DMS53 treated with DMSO at 0.1 percent for 48 hours (cell line): ENCODE data around the gene EPHA10.
"Not testable (repeated sequence)": the region's sequence is repeated elsewhere in the genome, so short reads cannot be mapped to it uniquely, and the experiment has no call there.

Experiments used
- DNase-seq: peaks from one replicate; lab custom pipeline; 2025; ENCODE audit not compliant: unreplicated experiment; lab: John Stamatoyannopoulos, UW

Gene EPHA10

DNA sequence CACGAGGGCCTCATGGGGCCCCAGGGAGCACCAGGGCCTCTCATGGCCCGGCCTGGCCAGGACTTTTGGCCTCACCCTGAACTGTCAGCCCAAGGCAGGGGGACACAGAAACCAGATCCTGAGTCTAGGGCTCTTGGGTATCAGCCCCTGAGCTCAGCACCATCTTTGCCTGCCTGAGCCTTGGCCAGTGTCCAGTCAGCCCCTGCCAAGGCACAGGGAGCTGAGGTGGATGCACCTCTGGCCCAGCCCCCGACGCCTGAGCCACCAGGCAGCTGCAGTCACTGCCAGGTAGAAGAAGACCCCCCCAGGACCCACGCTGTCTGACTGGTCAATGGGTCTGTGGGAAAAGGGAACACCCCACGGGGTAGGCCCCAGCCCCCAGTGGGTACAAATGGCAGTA, 47.3 kb downstream of the EPHA10 start:
- no peak for DNase-seq

DNA sequence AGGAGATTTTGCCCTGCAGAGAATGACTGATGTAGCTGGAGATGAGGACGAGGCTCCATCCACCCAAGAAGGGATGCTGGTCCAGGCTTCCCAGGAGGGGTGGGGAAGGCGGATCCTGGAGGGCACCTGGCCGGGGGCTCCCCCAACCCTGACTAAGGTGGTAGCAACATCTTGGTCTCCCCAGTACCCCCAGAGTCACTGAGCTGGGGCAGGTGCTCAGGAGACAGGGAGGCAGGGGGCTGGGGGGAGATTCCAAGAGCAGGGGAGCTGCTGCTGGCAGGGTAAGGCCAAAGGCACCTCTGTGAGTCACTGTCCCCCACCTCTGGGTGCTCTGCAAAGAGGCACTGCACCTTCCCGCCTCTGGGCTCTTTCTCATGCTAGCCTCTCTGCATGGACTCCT, 48.6 kb downstream of the EPHA10 start:
- DNase-seq: no peak

DNA sequence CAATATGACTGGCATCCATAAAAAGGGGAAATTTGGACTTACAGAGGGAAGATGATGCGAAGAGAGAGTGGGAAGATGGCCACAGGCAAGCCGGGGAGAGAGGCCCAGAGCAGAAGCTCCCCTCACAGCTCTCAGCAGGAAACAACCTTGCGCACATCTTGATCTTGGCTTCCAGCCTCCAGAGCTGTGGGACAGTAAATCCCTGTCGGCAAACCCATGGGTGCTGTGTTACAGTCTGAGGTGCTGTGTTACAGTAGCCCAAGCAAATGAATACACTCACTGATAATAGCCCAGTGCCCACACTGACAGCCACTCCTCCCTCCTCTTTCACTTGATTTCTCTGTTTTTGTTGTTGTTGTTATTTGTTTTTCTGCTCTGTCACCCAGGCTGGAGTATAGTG, 50.2 kb downstream of the EPHA10 start:
- DNase-seq: no peak

DNA sequence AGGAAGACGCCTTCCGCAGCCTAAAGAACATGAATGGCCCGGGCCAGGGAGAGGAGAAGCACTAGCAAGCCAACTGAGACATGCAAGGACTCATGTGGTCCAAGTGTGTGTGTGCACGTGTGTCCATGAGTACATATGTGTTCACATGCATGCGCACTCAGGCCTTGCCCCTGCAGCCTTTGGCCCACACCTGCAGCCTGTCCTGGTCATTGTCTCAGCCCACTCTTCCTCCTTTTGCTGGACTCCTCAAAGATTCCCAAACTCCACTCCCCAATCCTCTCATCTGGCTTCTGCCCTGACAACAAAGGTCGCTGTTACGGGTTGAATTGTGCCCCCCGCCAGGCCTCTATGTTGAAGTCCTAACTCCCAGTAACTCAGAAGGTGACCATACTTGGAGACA, 50.7 kb downstream of the EPHA10 start:
- DNase-seq: no peak

DNA sequence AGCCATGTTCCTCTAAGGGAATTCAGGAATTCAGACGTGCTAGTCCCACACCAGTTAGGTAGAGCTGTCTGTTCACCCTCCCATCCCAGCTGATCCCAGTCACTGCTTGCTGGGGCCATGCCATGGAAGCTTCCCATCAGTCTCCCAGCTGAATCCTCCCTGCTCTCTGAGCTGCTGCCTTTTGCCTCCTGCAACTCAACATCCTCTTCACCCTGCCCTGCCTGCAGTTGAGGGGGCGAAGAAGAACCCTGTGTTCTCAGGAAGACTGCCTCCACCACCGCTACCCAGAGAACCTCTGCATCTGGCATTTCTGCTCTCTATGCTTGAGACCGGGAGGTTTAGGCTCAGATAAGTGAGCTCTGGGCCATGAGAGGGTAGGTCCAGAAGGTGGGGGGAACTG, 56.4 kb downstream of the EPHA10 start:
- no peak for DNase-seq

DNA sequence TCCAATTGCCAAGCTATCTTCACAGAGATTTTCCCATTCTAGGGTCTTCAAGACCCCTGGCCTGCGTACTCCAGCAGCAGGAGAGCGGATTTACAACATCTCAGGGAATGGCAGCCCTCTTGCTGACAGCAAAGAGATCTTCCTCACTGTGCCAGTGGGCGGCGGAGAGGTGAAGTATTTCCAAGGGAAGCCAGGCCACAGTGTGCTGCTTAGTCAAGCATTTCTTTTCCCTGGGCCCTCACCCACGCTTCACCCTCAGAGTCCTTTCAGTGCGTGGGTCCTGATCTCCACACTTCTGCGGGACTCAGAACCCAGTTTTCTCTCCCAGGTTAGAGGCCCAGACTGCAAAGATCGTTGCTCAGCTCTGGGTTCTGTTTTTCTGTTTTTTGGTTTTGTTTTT, 59.5 kb downstream of the EPHA10 start:
- no peak for DNase-seq

DNA sequence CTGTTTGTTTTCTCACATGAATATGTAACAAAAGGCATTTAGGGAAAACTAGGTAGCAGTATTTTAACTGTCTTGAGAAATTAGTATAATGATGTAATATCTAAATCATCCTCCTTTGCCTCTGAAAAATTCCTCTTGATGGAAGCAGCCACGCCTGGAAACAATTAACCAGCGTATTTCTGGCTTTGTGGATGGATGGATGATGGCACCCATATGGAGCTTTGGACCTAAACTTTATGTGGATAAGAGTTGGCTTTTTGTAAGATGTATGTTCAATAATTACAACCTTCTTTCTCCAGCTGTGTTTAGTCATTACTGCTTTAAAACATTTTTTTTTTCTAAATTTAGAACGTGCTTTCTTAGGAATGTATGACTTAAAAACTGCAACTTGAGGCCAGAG, 60.0 kb downstream of the EPHA10 start:
- no peak for DNase-seq

DNA sequence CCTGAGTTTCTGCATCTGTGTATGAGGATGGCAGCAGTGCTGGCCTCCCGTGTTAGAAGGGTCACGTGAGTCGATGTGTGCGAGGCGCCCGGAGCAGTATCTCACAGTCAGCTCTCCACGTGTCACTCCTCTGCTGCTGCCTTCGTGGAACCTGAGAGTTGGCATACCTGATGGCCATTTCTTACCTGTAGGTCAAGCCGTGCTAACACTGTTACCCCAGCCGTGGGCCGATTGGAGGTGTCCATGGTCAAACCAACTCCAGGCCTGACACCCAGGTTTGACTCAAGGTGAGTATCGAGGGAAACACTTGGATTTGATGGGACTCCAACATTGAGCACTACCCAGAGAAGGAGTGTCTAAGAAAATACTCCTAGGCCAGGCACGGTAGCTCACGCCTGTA, 61.9 kb downstream of the EPHA10 start:
- no peak for DNase-seq

DNA sequence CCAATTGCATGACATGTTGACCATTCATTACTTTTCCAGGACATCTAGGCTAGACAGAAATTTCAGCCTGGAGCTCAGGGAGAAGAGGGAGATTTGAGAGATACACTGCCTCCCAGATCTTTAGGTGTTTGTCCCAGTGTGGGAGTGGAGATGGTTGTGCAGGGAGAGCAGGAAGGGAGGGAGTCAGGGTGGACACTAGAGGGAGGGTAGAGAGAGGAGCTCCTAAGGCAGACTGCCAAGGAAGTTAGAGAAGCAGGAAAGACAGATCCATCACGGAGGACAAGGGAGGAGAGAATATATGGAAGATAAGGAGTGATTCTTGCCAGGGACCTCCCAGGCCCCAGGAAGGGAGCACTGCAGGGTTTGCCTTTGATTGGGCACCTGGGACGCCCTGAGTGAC, 63.9 kb downstream of the EPHA10 start:
- no peak for DNase-seq

DNA sequence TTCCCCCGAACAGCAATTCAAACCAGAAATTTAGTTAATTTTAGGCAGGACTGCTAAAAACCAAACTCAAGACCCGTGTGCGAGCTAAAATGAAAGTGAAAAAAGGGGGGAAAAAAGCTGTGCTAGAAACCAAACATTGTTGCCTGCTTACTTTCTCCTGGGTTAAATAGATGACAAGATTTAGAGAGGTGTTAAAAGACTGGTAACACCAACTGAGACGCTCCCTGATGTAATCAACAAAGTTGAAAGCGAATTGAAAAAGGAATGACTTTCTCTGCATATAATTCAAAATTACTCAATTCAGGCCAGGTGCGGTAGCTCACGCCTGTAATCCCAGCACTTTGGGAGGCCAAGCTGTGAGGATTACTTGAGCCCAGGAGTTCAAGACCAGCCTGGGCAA, 65.8 kb downstream of the EPHA10 start:
- no peak for DNase-seq

DNA sequence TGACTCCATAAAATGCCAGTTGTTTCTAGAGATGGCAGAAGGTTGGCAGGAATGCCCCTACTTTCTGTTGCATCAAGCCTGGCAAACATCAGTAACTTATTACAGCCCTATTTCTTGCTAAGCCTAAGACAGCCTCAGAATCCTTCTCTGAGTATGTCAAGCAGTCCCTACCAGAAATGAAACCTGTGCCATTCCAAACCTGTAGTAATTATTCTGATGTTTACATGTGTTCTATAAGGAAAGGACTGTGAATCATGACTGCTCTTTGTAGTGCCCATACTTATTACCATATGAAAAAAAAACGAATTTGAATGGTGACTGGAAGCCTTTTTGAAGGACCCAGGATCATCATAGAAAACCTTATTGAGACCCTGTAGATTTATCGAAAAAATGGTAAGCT, 67.2 kb downstream of the EPHA10 start:
- DNase-seq: no peak

DNA sequence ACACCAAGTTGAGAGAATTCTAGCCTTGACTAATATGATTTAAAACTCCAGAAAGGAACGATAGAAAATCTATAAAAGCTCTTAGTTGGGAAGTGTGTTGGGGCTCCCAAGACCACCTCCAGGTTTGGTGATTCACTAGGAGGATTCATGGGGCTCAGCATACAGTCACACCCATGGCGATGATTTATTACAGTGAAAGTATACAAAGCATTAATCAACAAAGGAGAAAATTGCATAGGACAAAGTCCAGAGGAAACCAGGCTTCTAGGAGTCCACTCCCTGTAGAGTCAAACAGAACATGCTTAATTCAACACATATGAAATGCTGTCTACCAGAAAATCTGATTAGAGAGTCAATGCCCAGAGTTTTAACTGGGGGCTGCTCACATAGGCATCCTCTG, 67.8 kb downstream of the EPHA10 start:
- DNase-seq: no peak

DNA sequence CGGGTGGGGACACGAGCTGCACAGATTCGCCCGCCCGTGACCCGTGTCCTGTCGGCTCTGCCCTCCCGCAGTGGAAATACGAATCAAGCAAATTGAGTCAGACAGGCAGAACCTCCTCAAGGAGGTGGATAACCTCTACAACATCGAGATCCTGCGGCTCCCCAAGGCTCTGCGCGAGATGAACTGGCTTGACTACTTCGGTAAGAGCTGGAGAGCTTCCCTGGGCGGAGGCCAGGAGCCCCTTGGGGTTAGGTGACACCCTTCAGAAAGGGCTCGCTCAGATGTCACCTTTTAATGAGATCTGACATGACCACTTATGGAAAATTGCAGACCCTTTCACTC, 72.1 kb downstream of the EPHA10 start:
- DNase-seq: no peak

DNA sequence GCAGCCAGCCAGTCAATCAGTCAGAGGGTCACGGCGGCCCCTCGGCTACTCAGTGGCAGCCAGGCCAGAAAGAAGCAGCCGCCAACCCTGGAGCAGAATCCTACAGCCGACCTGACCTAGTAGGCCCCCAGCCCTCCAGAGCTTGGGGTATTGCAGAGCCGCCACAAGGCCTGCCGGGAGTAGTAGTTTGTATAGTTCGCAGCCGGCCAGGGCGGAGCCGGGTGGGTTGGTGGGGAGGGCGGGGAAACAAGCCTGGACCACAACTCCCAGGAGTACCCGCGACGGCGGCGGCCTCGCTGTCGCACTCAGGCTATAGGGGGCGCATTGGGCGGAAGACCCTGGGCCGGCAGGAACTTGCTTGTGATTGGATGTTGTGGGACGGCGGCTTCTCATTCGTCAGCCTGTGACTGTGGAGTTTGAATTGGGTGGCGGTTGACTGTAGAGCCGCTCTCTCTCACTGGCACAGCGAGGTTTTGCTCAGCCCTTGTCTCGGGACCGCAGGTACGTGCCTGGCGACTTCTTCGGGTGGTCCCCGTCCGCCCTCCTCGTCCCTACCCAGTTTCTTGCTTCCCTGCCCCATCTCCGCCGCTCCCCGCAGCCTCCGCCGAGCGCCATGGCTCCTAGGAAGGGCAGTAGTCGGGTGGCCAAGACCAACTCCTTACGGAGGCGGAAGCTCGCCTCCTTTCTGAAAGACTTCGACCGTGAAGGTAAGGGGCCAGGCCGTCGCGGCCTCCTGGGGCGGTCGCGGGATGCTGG, 72.7 kb downstream of the EPHA10 start, which contains the start of gene CDCA8:
Gene CDCA8 (plus strand): TSS at position 439 of the 756 bp plus-strand sequence. CDS start 175 bp downstream, at position 614.
- peak; percentile 94 for DNase-seq

DNA sequence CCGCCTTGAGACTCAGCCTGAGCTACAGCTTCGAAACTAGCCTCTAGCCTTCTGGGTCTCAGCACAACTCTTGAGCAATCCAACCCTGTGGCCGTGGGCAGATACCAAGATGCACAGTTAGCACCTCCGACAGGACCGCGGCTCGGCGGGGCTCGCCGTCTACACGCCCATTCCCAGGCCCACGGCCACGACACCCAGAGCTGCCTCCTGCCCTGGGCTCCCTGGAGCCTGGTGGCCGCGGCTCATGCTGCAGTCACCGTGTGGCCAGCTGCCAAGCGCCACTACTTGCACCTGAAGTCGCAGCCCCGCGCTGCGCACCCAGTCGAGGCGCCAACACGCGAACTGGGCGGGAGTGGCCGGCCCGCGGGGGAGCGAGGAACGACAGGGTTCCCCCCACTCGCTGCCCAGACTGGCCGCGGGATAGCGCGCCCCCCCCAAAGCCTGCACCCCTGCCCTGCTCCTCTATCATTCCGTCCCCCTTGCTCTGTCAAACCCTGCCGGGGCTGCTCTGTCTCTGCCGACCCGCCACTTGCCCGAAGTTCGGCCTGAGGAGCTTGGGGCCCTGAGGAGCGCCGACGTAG, 73.3 kb downstream of the EPHA10 start:
- peak; percentile 41 for DNase-seq

DNA sequence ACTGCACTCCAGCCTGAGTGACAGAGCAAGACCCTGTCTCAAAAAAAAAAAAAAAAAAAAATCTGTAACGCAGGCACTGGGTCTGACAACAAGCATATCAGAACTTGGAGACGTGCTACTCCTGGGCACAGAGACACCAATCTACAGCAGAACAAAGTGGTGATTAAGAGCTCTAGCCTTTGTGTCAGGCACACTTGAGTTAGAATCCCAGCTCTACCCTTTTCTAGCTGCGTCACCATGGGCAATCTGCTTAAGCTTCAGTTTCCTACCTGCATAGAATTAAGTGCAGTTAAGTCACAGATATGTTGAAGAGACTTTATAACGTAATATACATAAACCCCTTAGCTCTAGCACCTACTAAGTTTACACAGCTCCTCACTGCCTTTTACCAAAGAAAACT, 76.0 kb downstream of the EPHA10 start:
- DNase-seq: no peak

DNA sequence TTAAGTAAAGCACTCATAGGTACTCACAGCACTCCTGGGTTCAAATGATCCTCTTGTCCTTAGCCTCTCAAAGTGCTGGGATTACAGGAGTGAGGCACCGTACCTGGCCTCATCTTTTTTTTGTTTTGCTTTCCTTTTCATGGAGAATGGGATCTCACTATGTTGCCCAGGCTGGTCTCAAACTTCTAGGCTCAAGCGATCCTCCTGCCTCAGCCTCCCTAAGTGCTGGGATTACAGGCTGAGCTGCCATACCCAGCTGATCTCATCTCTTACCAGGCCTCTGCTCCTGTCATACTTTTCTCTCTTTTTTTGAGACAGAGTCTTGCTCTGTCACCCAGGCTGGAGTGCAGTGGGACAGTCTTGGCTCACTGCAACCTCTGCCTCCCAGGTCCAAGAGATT, 77.2 kb downstream of the EPHA10 start:
- DNase-seq: not testable (repeated sequence)

DNA sequence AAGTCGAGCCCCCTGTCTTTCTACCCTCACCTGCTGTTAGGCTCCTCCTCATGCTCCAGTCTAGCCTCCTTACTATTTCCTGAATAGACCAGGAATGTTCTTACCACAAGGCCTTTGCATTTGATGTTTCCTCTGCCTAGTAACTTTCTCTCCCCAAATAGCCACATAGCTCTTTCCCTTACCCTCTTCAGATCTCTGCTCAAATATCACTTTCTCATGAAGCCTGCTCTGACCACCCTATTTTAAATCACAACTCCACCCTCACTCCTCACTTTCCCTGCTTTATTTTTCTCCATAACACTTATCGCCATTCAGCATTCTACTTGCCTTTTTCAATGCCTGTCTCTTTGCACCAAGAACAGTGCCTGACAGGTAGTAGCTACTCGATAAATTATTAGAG, 79.2 kb downstream of the EPHA10 start:
- no peak for DNase-seq

DNA sequence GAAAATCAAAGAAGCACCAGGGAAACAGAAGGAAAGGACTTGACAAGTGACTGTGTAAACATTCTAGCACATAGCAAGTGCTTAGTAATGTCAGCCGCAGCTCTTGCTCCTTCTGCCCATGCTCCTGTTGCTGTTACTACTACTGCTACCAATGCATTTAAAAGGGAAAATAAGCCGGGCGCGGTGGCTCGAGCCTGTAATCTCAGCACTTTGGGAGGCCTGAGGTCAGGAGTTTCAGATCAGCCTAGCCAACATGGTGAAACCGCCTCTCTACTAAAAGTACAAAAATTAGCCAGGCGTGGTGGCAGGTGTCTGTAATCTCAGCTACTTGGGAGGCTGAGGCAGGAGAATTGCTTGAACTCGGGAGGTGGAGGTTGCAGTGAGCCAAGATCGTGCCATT, 80.7 kb downstream of the EPHA10 start:
- DNase-seq: not testable (repeated sequence)

DNA sequence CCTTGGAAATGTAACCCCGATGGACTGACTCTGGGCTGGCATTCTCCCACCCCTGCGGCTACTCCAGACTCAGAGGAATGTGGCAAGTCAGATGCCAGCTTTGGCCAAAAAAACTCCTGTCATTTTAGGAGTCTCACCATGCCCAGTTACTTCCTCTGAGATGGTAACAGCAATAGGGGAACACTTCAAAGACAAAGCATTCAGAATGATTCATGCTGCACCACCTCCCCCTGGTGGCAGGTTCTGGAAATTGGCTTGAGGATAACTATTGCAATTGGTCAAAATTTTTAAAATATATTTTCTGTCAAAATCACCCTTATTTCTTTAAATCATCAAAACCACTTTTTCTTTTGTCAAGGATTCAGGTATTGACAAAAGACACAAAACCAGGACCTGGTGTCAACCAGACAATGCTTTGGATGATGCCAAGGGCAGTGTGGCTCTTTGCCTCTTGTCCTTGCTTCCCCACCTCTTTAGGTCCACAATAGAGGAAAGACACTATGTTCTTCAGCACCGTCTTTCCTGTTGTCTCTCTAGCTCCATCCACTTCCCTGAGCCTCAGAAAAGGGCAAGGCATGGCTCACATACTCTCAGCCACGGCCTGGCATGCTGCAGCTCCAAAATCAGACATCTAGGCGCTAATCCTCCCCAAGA, 82.5 kb downstream of the EPHA10 start:
- peak; percentile 37 for DNase-seq

DNA sequence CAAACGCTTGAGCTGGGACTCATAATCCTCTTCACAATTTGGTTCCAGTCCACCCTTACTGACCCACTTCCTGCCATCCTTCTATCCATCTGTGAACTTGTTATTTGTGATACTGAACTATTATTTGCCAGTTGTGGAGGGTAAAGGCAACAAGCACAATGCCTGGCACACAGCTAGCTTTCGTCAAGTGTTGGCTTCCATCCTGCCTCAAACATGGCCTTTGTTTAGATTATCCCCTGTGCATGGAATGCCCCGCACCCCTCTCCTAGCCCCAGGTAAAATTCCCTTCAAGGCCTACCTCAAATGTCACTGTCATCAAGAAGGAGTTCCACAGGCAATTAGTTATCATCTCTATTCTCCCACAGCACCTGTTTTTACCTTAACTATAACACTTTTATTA, 84.0 kb downstream of the EPHA10 start:
- no peak for DNase-seq

DNA sequence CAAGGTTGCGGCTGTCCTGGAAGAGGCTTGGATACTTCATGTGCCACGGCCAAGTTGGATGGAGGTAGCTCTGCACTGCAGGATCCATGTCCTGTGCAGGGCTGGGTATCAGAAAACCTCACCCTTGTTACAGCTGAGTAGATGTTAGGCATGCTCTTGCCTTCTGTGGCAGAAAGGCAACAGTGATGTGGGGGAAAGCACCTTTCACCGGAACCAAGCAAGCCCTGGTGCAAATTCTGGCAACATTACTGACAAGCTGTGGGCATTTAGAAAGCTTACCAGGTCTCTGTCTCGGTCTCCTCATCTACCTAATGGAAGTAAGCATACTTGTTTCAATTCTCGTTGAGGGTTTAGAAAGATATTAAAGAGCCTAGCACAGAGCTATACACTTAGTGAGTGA, 87.1 kb downstream of the EPHA10 start:
- DNase-seq: no peak

DNA sequence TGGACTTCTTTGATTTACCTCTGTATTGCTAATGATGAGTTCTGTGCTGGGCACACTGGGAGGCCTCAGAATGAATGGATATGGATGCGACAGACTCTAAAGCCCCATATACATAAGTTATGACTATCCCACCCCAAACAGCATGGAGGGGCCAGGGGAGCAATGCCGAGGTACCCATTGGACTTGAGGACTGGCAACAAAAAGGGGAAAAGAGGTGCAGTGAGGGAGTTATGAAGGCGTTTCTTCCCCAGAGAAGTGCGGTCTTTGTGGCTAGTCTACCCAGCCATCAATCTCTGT, 87.8 kb downstream of the EPHA10 start:
- DNase-seq: no peak
